HG03342 (cell line): ENCODE data around the gene RHBDF2.
"Not testable (repeated sequence)": the region's sequence is repeated elsewhere in the genome, so short reads cannot be mapped to it uniquely, and the experiment has no call there.

Experiments
- ATAC-seq: cut with Tn5 transposase; IDR thresholded peaks from one replicate; pipeline ENCODE4 v1.9.1; 2021; ENCODE audit warnings: mild to moderate bottlenecking, moderate library complexity; ENCODE audit not compliant: unreplicated experiment

The RHBDF2 gene

DNA sequence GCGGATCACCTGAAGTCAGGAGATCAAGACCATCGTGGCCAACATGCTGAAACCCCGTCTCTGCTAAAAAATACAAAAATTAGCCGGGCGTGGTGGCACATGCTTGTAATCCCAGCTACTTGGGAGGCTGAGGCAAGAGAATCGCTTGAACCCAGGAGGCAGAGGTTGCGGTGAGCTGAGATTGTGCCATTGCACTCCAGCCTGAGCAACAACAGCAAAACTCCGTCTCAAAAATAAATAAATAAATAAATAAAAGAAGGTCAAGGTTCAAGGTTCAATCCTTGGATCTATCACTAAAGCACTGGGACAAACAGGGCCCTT lies 24.2 kb upstream of the RHBDF2 start:
- not testable (repeated sequence) for ATAC-seq

DNA sequence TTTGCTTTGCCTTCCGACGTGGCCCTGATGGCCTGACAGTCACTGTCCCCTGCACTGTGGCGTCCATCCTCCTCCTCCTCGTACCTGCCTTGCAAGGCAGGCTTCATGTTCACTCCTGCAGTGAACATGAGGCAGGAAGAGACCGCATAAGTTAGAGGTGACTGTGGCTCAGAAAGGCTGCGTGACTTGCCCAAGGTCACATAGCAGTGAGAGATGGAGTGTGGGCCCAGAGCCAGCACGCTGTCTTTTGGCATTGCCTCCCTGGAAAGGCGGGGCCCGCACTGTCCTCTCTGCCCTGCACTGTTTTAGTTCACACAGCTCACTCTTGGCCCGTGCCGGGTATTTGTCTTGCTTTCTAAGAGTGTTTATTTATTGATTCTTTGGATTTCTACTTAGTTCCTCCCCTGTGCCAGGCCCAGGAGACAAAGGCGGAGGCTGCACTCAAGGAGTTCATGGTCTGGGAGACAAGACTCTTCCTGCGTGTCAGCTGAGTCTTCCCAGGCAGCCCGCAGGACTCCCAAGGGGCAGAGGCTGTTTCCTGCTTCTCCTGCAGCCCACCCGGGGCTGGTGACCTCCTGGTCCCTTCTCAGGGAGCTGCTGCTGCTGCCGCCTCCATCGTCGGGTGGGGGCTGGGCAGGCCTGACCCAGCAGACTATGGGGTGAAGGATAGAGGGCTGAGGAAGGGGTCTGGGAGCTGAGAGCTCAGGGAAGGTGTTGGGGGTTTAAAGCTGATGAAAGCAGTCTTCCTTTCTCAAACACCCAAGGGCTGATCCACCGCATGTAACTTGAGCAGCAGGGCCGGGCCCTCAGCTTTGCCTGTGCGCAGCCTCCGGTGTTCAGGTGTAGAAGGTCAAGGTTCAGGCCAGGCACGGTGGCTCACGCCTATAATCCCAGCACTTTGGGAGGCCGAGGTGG lies 23.6 kb upstream of the RHBDF2 start:
- ATAC-seq = no peak

DNA sequence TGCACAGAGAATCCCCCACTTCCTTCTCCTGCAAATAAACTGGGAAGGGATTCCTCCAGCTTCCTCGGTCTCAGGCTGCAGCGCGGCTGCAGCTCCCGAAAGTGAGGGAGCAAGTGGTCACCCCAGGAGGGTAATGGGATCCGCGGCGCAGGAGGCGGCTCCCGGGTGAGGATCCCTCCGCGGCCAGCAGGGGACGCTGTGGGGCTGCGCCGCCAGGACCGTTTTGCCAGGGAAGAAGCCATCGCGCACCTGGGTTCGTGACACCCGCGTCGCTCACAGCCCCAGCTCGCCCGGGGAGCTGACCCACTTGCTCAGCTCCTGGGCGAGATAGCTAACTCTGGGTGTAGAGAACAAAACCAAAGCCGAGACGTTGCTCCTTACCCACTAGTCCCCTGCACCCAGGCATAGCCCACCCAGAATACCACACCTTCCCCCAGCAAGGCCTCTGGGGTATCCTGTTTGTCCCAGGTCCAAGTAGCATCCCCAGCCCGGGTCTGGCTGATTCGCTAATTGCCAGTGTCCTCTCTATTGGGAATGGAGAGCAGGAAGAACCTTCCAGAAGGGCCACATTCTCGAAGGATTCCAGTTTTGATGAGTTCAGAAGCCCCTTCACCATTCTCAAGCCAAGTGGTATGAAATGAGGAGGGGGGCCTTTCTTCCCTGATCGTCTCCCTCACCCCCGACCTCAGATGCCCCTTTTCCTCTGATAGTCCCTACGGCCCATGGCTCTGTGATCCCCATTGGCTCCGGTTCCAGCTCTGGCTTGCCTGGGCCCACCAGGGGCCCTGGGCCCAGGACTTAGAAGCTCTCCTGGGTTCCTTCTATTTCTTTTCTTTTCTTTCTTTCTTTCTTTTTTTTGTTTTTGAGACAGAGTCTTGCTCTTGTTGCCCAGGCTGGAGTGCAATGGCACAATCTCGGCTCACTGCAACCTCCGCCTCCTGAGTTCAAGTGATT lies 22.1 kb upstream of the RHBDF2 start:
- ATAC-seq = no peak

DNA sequence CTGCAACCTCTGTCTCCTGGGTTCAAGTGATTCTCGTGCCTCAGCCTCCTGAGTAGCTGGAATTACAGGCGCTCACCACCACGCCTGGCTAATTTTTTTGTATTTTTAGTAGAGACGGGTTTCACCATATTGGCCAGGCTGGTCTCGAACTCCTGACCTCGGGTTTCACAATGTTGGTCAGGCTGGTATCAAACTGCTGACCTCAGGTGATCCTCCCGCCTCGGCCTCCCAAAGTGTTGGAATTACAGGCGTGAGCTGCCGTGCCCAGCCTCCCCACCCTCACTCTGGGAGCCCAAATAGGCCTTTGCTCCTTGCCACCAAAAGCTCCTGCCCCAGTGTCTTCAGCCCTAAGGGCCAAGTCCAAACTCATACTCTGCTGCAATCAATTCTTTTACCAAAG lies 20.5 kb upstream of the RHBDF2 start:
- not testable (repeated sequence) for ATAC-seq

DNA sequence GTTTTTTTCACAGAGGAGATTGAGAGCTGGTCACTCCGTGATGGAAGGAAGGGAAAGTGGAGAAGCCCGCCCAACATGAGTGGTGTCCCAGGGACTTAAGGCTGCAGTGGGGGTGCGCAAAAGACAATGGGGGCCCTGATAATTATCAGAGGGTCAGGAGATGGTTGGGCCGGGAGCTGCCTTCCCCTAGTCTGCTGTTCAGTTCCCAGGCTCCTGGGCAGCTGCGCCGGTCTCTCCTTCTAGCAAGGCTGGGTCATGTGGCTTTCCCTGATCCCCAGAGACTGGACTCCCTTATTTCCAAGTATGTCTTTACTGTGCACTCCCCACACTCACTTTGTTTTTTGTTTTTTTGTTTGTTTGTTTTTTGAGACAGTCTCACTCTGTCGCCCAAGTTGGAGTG lies 20.0 kb upstream of the RHBDF2 start:
- no peak for ATAC-seq

DNA sequence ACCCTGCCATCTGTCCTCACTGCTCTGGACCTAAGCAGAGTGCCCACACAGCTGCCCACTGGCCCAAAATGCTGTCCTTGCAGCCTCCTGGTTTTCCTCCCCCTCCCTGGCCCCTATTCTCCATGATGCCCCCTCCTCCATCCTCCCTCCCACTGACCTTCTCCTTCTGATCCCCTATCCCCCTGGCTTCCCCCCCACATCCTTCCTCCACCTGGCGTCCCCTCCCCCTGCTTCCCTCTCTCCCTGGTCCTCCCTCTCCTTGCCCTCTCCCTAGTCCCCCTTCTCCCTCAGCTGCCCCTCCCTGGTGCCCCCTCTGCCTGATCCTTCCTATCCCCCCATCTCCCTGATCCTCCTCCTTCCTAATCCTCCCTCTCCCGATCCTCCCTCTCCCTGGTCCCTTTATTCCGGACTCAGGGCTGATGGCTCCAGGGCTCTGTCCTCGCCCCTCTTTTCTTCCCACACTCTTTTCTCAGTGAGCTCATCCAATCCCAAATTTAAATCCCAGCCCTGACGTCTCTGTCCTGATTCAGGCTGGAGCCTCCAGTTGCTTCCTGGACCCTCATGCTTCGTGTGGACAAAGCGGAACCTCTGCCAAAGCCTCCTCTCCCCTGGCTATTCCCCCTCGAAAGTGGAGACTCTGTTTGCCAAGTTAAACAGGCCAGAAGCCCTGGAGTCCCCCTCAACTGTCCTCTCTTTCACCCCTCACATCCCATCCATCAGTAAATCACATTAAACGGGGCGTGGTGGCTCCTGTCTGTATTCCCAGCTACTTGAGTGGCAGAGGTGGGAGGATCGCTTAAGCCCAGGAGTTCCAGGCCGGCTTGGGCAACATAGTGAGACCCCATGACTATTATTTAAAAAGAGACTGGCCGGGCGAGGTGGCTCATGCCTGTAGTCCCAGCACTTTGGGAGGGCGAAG lies 18.1 kb upstream of the RHBDF2 start:
- ATAC-seq = no peak

DNA sequence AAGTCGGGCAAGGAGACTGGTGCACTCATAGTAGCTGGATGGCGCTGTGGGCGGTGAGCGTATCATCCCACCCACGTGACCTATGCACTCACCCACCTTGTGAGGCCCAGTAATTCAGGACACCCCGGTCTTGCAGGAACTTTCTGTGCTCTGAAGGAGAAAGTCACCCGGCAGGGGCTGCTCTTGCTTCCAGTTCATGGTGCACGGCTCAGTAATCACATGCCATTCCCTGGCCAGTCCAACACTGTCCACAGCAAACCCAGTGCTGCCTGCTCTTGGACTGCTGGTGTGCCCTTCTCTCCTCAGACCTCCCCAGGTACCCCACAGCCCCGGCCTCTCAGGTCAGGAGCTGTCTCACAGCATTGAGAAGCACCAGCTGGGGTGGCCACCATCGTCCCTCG lies 16.4 kb upstream of the RHBDF2 start:
- no peak for ATAC-seq

DNA sequence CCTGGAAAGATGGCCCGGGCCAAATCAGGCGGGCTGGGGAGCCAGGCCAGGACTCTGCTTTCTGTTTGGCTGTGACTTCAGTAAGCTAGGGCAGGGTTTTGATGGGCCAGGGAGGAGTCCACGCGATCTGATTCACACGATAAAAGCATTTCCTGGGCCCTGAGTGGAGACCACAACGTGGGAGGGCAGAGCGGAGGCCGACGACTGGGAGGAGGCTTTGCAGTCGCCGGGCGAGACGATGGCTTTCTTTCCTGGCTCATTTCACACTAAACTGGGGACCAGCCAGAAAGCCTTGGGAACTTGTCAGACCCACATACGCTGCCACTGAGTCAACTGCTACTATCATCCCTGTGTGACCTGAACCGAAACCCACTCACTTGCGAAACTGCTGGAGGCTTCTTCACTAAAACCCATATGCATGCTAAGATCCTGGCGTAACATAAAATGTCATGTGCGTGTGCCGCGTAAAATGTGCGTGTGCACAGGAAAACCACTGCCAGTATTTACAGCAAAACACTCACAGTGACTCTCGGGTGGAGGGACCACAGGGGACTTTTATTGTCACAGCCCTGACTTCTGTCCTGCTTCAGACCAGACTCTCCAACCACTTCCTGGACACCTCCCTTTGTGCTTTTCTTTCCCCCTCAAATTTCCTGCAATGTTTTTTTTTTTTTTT lies 14.2 kb upstream of the RHBDF2 start:
- ATAC-seq = peak; percentile 38

DNA sequence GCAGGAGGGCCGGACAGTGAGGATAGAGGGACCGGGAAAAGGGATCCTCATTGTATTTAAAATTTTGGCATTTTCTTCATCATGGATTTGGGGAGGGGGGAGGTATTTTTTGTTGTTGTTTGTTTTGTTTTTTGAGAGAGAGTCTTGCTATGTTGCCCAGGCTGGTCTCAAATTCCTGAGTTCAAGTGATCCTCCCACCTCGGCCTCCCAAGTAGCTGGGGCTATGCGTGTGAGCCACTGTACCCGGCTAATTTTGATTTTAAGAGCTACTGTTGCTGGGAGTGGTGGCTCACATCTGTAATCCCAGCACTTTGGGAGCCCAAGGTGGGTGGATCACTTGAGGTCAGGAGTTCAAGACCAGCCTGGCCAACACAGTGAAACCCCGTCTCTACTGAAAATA lies 13.1 kb upstream of the RHBDF2 start:
- not testable (repeated sequence) for ATAC-seq

DNA sequence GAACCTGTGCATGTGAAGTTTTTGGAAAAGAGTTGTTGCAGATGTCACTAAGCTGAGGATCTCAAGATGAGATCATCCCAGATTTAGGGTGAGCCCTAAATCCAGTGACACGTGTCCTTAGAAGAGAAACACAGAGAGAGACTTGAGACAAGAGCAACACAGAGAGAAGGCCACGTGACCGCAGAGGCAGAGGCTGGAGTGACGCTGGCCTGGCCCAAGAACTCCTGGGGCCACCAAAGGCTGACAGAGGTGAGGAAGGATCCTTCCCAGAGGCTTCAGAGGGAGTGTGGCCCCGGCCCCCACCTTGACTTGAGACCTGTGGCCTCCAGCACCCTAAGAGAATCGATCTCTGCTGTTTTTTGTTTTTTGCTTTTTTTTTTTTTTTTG lies 12.1 kb upstream of the RHBDF2 start:
- ATAC-seq = no peak

DNA sequence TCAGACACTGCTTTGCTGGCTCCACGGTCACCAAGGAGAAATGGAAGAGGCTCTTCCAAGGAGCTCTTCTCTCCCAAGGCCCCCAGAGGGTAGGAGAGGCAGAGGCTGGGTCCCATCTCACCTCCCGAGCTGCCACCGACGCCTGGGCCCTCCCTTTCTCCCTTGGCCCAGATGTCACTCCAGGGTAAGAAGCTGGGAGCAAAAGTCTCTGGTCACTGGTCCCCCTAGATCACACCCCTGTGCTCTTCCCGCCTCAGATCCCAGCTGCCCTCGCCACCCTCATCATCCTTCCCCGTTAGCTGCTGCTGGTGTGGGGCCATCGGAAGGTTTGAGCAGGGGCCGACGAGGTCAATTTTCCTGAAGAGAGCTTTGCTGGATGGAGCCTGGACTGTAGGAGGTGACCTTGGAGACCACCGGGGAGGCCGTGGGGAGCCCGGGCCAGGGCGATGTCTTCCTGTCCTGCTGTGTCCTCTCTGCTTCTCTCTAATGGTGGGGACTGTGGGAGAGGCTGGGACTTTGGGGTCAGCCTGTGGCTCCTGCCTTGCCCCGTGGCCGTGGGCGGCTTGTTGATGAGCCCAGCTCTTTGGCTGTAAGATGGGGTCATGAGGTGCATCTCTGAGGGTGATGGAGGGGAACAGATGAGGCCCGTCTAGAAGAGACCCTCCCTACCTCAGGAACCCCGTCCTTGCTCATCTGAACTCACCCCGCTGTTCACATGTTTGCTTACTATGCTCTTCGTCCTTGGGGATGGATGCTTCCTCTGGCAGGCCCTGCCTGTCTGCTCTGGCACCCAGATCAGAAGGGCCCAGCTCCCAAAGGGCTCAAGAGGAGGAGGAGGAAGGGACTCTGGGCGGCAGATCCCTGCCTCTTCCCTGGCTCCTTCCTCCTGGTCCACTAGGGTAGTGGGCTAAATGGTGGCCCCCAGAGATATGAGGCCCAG lies 11.4 kb upstream of the RHBDF2 start:
- no peak for ATAC-seq

DNA sequence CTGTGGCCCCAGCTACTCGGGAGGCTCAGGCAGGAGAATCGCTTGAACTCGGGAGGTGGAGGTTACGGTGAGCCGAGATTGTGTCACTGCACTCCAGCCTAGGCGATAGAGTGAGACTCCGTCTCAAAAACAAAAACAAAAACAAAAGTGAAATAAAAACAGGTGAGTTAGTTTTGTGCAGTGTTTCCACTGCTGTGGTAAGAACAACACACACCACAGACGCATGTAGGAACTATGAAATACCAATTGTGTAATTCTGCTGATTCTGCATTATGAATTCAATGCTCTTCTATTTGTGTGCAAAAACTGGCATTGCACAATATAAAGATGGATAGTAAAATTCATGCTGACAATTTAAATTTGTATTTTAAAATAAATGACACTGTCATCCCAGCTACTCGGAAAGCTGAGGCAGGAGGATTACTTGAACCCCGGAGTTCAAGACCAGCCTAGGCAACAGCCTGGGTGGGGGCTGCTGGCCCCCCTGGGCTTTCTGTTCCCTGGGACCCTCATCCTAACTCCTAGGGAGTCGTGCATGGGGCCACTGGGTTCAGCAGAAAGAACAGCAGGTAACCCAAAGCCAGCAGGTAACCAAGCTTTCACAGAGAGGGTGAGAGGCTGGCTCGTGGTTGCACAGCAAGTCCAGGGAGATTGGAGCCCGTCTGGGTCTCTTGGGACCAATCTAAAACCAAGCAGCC lies 10.6 kb upstream of the RHBDF2 start:
- no peak for ATAC-seq

DNA sequence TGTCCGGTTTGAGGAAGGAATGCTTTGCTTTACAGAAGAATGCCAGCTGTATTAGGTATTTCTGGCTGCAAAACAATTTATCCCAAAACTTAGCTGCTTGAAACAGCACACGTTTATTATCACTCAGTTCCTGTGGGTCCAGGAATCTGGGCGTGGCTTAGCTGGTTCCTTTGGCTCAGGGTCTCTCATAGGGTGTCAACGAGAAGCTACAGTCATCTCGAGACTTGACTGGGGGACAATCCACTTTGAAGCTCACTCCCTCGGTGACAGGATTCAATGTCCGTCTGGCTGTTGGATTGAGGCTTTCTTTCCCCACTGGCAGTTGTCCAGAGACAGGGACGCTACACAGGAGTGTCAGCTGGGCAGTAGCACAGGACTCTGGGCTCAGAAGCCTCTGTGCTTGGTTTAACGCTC lies 9.6 kb upstream of the RHBDF2 start:
- no peak for ATAC-seq

DNA sequence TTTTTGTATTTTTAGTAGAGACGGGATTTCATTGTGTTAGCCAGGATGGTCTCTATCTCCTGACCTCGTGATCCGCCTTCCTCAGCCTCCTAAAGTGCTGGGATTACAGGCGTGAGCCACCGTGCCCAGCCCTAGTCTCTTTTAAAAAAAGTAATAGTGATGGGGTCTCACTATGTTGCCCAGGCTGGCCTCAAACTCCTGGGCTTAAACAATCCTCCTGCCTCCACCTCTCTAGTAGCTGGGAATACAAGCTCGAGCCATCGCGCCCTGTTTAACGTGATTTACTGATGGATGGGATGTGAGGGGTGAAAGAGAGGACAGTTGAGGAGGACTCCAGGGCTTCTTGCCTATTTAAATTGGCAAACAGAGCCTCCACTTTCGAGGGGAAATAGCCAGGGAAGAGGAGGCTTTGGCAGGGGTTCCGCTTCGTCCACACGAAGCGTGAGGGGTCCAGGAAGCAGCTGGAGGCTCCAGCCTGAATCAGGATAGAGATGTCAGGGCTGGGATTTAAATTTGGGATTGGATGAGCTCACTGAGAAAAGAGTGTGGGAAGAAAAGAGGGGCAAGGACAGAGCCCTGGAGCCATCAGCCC lies 7.3 kb upstream of the RHBDF2 start:
- not testable (repeated sequence) for ATAC-seq

DNA sequence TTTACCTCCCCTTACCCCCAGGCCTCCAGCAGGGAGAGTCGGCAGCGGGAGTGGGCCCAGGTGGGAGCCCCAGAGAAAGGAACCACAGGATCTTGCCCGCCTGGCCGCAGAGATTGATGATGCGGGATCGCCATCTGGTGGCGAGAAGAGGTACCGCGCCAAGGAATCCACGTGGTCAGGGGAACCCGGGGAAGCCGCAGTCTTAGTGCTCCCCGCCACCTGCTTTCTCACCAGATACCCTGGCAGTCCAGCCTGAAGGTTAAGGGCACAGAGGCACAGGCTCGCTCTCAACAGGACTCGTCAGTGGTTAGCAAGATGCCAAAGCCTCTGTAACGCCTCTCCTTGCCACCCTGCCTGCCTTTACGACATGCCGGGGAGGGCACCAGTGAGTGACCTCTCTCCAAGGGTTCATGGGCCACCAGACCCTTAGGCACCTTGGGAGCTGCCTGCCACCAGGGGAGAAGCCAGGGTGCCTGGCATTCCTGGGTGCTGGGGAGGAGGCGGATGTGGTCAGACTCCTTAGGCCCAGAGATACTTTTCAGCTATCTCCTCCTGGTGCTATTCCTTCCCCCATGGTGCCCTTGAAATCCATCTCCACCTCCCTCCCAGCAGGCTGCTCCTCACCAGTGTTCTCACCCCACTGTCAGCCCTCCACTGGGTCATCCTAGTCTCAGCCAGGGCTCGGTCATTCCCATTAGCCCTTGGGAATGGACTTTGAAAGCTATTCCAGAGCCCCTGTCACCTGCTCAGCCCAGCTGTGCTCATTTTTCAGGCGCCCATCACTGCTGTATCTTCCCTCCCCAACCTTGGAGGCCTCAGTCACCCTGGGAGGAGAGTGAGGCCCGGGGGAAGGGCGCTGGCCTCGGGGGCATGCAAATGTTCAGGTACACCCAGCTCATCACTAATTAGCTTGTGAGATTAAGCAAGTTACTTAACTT lies 5.5 kb upstream of the RHBDF2 start:
- ATAC-seq = no peak

DNA sequence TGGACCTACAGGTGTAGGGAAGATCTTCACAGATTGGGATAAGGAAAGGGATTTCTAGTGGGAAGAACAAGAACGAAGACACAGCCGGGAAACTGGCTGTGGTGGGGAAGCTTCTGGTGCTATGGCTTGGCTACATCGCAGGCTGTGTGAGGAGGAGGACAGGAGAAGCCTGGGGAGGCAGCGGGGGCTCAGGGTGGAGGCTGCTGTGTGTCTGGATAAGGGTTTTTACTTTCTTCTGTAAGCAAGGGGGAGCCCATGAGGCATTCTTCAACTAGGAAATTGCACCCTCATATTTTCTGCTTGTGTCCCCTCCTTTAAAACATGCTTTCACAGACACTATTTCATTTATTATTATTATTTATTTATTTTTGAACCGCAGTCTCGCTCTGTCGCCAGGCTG lies 2.9 kb upstream of the RHBDF2 start:
- ATAC-seq = no peak
